ENCODE results near the gene TUBB4A. TPM values are rescaled to one million over a fixed set of nuclear protein-coding genes. Genes with fewer than 3 reads are reported as not detected.

Gene TUBB4A
- total and polyA plus RNA-seq, 10 of the 15 experiments (the other 5 are each of a cell fraction or from before 2014, with no cell fraction given): 0.29 to 22.4 (median 3.8) TPM

GRCh38 chr19:6473647-6474046 lies 28.5 kb downstream of the TUBB4A start:
- in situ Hi-C loops (cut with MboI): no loop called here
- no TSS peak for BruUV-seq (replicated peaks)
- intact Hi-C loops (cut with micrococcal nuclease; ENCODE audit: unreplicated experiment): no loop called here

DNA sequence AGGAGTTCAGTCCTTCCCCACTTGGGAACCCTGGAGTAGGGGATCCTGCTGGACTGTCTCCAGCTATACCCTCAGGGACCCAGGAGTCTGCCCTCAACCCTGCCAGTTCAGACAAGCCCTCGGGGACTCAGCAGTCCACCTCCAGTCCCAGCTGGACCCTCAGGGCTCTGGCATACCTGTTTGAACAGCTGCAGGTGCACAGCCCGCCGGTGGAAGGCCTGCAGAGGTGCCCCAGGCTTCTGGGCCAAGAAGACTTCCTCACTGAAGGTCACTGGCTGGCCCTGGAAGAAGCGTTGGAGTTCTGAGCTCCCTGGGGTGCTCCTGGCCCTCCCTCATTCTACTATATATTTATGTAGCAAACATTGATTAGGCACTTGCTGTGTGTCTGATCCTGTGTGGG lies 29.4 kb downstream of the TUBB4A start:
- RAD21 ChIA-PET (ENCODE audit: unreplicated experiment): no interaction called here
- intact Hi-C loops (cut with micrococcal nuclease; ENCODE audit: unreplicated experiment): no loop called here
- SMC1A ChIA-PET (ENCODE audit: uncharacterized antibody, unreplicated experiment): interaction anchor here (1.3 to 1.6 kb wide), 2 partner anchors 9 to 81 kb away, joined by 3 to 5 read pairs; partner anchors contain the start of gene DENND1C
- H2AFZ ChIP-seq (ENCODE audit: control insufficient read depth, low read depth, low read length): no peak overlapping the region
- CTCF ChIA-PET: interaction anchor here (1.4 kb wide), 1 partner anchor 9 kb away, joined by 3 read pairs; the partner anchor contains the start of gene DENND1C
- no peaks in the 10 kb centered on the region; the same call in 2 of the 3 replicates for H3K9me3 ChIP-seq (replicated peaks; ENCODE audit: control insufficient read depth, insufficient read depth, low read length)
- no peak for DNase-seq (ENCODE audit: low read depth, low spot score)
- no peak overlapping the region for H3K4me3 ChIP-seq
- no peak for ATAC-seq
- in situ Hi-C loops (cut with MboI): no loop called here
- H3K27me3 ChIP-seq (replicated peaks in 1 of 2; ENCODE audit: control insufficient read depth in 2 of 2, insufficient read depth in 2 of 2, low read length in 1 of 2): no peaks in the 10 kb centered on the region
- 97% methylated on average over 4 of the region's 4 CpGs for WGBS (ENCODE audit: insufficient coverage, insufficient replicate concordance, low lambda C conversion rate, missing lambda C conversion rate)
- H3K4me1 ChIP-seq (ENCODE audit: control insufficient read depth, insufficient read depth, low read length): no peaks in the 10 kb centered on the region
- H4K20me1 ChIP-seq (ENCODE audit: control insufficient read depth, insufficient read depth): no peaks in the 10 kb centered on the region
- no peak overlapping the region for H3K9ac ChIP-seq (ENCODE audit: control insufficient read depth, insufficient read depth, low read length)
- H3K4me2 ChIP-seq (ENCODE audit: control insufficient read depth, insufficient read depth): no peak overlapping the region
- no TSS peak for BruUV-seq (replicated peaks)
- no peaks in the 10 kb centered on the region for H3K79me2 ChIP-seq (ENCODE audit: control insufficient read depth, insufficient read depth, low read length)
- POLR2A ChIA-PET: interaction anchor here (1.7 kb wide), 1 partner anchor 9 kb away, joined by 7 read pairs; the partner anchor contains the start of gene DENND1C
- no peak overlapping the region for H3K27ac ChIP-seq (ENCODE audit: control insufficient read depth, insufficient read depth)
- no peak for FAIRE-seq
- H3K36me3 ChIP-seq (ENCODE audit: control insufficient read depth in 2 of 2, insufficient read depth in 2 of 2, low read length in 1 of 2): peaks cover 8 to 17% of the 10 kb centered on the region in 2 experiments; a peak in 3 of 4 replicates
- TF ChIP-seq MYC (IDR thresholded peaks at IDR 0.05; ENCODE audit: insufficient read depth, insufficient read length, insufficient replicate concordance, low read length, severe bottlenecking) (no peak), NBN (IDR thresholded peaks at IDR 0.05) (no peak), RFX5 (IDR thresholded peaks at IDR 0.05; ENCODE audit: low read depth, low read length) (no peak), IKZF1 (conservative IDR thresholded peaks at IDR 0.05) (no peak), SRF (IDR thresholded peaks at IDR 0.05; ENCODE audit: low read depth in 2 of 2, low read length in 2 of 2) (no peak)
- TF ChIP-seq, protein P1, sequence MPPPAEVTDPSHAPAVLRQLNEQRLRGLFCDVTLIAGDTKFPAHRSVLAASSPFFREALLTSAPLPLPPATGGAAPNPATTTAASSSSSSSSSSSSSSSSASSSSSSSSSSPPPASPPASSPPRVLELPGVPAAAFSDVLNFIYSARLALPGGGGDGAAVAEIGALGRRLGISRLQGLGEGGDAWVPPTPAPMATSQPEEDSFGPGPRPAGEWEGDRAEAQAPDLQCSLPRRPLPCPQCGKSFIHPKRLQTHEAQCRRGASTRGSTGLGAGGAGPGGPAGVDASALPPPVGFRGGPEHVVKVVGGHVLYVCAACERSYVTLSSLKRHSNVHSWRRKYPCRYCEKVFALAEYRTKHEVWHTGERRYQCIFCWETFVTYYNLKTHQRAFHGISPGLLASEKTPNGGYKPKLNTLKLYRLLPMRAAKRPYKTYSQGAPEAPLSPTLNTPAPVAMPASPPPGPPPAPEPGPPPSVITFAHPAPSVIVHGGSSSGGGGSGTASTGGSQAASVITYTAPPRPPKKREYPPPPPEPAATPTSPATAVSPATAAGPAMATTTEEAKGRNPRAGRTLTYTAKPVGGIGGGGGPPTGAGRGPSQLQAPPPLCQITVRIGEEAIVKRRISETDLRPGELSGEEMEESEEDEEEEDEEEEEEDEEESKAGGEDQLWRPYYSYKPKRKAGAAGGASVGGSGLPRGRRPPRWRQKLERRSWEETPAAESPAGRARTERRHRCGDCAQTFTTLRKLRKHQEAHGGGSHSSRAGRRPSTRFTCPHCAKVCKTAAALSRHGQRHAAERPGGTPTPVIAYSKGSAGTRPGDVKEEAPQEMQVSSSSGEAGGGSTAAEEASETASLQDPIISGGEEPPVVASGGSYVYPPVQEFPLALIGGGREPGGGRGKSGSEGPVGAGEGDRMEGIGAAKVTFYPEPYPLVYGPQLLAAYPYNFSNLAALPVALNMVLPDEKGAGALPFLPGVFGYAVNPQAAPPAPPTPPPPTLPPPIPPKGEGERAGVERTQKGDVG (CRISPR knock-in tag; IDR thresholded peaks at IDR 0.05): no peak

More at GRCh38 chr19:6473647-6474046, 28.5 kb downstream of the TUBB4A start:
- Histone ChIP-seq H4K20me1 (ENCODE audit: control insufficient read depth, insufficient read depth) (no peaks in the 10 kb centered on the region), H3K27ac (ENCODE audit: control insufficient read depth, insufficient read depth) (no peak overlapping the region), H3K9ac (ENCODE audit: control insufficient read depth, insufficient read depth, low read length) (no peak overlapping the region), H3K79me2 (ENCODE audit: control insufficient read depth, insufficient read depth, low read length) (no peaks in the 10 kb centered on the region), H3K27me3 (replicated peaks in 1 of 2; ENCODE audit: control insufficient read depth in 2 of 2, insufficient read depth in 2 of 2, low read length in 1 of 2) (no peaks in the 10 kb centered on the region), H3K4me1 (ENCODE audit: control insufficient read depth, insufficient read depth, low read length) (no peaks in the 10 kb centered on the region), H3K36me3 (ENCODE audit: control insufficient read depth in 2 of 2, insufficient read depth in 2 of 2, low read length in 1 of 2) (peaks cover 8 to 17% of the 10 kb centered on the region in 2 experiments; a peak in 3 of 4 replicates), H3K9me3 (replicated peaks; ENCODE audit: control insufficient read depth, insufficient read depth, low read length) (no peaks in the 10 kb centered on the region; the same call in 2 of the 3 replicates), H3K4me3 (no peak overlapping the region), H3K4me2 (ENCODE audit: control insufficient read depth, insufficient read depth) (no peak overlapping the region), H2AFZ (ENCODE audit: control insufficient read depth, low read depth, low read length) (no peak overlapping the region)
- 82% methylated on average over 9 of the region's 9 CpGs for WGBS (ENCODE audit: insufficient coverage, insufficient replicate concordance, low lambda C conversion rate, missing lambda C conversion rate)
- ChIA-PET RAD21 (ENCODE audit: unreplicated experiment) (no interaction called here), SMC1A (ENCODE audit: uncharacterized antibody, unreplicated experiment) (no interaction called here), CTCF (no interaction called here), POLR2A (interaction anchor here (1.7 kb wide), 1 partner anchor 8 kb away, joined by 7 read pairs; the partner anchor contains the start of gene DENND1C)
- no peak for TF ChIP-seq SREBF1 (IDR thresholded peaks at IDR 0.05; ENCODE audit: low read length)
- TF ChIP-seq, protein P2, sequence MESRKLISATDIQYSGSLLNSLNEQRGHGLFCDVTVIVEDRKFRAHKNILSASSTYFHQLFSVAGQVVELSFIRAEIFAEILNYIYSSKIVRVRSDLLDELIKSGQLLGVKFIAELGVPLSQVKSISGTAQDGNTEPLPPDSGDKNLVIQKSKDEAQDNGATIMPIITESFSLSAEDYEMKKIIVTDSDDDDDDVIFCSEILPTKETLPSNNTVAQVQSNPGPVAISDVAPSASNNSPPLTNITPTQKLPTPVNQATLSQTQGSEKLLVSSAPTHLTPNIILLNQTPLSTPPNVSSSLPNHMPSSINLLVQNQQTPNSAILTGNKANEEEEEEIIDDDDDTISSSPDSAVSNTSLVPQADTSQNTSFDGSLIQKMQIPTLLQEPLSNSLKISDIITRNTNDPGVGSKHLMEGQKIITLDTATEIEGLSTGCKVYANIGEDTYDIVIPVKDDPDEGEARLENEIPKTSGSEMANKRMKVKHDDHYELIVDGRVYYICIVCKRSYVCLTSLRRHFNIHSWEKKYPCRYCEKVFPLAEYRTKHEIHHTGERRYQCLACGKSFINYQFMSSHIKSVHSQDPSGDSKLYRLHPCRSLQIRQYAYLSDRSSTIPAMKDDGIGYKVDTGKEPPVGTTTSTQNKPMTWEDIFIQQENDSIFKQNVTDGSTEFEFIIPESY (IDR thresholded peaks at IDR 0.05): no peak
- no peak for TF ChIP-seq JUNB (IDR thresholded peaks at IDR 0.05)
- no peak for TF ChIP-seq HDAC2 (IDR thresholded peaks at IDR 0.05)
- no peak for TF ChIP-seq KLF5 (IDR thresholded peaks at IDR 0.05; ENCODE audit: partially characterized antibody)
- TF ChIP-seq TCF12 (IDR thresholded peaks at IDR 0.05; ENCODE audit: low read depth, low read length): no peak
- no peak for TF ChIP-seq IRF4 (IDR thresholded peaks at IDR 0.05; ENCODE audit: low read depth, low read length)
- TF ChIP-seq CBX5 (IDR thresholded peaks at IDR 0.05; ENCODE audit: low read depth): no peak
- ATAC-seq: no peak
- FAIRE-seq: no peak
- DNase-seq (ENCODE audit: low read depth, low spot score): no peak

All from GM12878 (cell line).